Measurements from ENCODE around the gene DLG1. TPM values are rescaled to one million over a fixed set of nuclear protein-coding genes. Genes with fewer than 3 reads are reported as not detected.

DLG1 gene
- total RNA-seq, 4 donors from 2014 or later: 136 to 221 (median 172) TPM

GRCh38 chr3:197306374-197307086 is 8.1 kb upstream of the DLG1 start:
- no peaks in the 10 kb centered on the region for H3K4me1 ChIP-seq
- H3K36me3 ChIP-seq: no peaks in the 10 kb centered on the region
- no peaks in the 10 kb centered on the region for H3K9me3 ChIP-seq
- H3K27me3 ChIP-seq: no peaks in the 10 kb centered on the region
- TF ChIP-seq POLR2A (IDR thresholded peaks at IDR 0.05) (no peak), CTCF (IDR thresholded peaks at IDR 0.05) (no peak)
- no peak overlapping the region for H3K4me3 ChIP-seq
- no peak overlapping the region for H3K27ac ChIP-seq
- no peak for DNase-seq

GRCh38 chr3:197305854-197306253 is 7.4 kb upstream of the DLG1 start:
- no peaks in the 10 kb centered on the region for H3K9me3 ChIP-seq
- H3K36me3 ChIP-seq: no peaks in the 10 kb centered on the region
- TF ChIP-seq POLR2A (IDR thresholded peaks at IDR 0.05) (no peak), CTCF (IDR thresholded peaks at IDR 0.05) (no peak)
- H3K4me1 ChIP-seq: no peaks in the 10 kb centered on the region
- H3K4me3 ChIP-seq: no peak overlapping the region
- no peaks in the 10 kb centered on the region for H3K27me3 ChIP-seq
- H3K27ac ChIP-seq: no peak overlapping the region
- no peak for DNase-seq

- H3K36me3 ChIP-seq: no peaks in the 10 kb centered on the region
- no peak for TF ChIP-seq CTCF (IDR thresholded peaks at IDR 0.05)
- TF ChIP-seq POLR2A (IDR thresholded peaks at IDR 0.05): no peak
- no peaks in the 10 kb centered on the region for H3K9me3 ChIP-seq
- no peak for DNase-seq
- no peak overlapping the region for H3K27ac ChIP-seq
- no peak overlapping the region for H3K4me3 ChIP-seq
- H3K4me1 ChIP-seq: no peaks in the 10 kb centered on the region
- no peaks in the 10 kb centered on the region for H3K27me3 ChIP-seq
These were observed 5.0 kb upstream of the DLG1 start for GRCh38 chr3:197303452-197303851.

- no peak overlapping the region for H3K27ac ChIP-seq
- no peaks in the 10 kb centered on the region for H3K9me3 ChIP-seq
- DNase-seq: no peak
- TF ChIP-seq POLR2A (IDR thresholded peaks at IDR 0.05): no peak
- no peak for TF ChIP-seq CTCF (IDR thresholded peaks at IDR 0.05)
- H3K36me3 ChIP-seq: no peaks in the 10 kb centered on the region
- H3K4me1 ChIP-seq: no peaks in the 10 kb centered on the region
- no peaks in the 10 kb centered on the region for H3K27me3 ChIP-seq
- no peak overlapping the region for H3K4me3 ChIP-seq
These were observed 4.4 kb upstream of the DLG1 start for GRCh38 chr3:197302696-197303341.

- Histone ChIP-seq H3K4me1 (no peaks in the 10 kb centered on the region), H3K9me3 (no peaks in the 10 kb centered on the region), H3K4me3 (no peak overlapping the region), H3K27me3 (no peaks in the 10 kb centered on the region), H3K36me3 (no peaks in the 10 kb centered on the region), H3K27ac (no peak overlapping the region)
- no peak for DNase-seq
- no peak for TF ChIP-seq POLR2A (IDR thresholded peaks at IDR 0.05)
- TF ChIP-seq CTCF (IDR thresholded peaks at IDR 0.05): no peak
These were observed 3.6 kb upstream of the DLG1 start for GRCh38 chr3:197302033-197302432.
